ENCODE measurements around the gene FAM107B. TPM values are rescaled to one million over a fixed set of nuclear protein-coding genes. Genes with fewer than 3 reads are reported as not detected.

Gene FAM107B
- total RNA-seq, 1 donor from 2014 or later: 220 TPM

GRCh38 chr10:14605231-14605925 is 169.3 kb downstream of the FAM107B start:
- intact Hi-C loops (cut with micrococcal nuclease): loop anchor here (1.0 to 10.0 kb wide), 14 partner anchors 22 to 1261 kb away; partner anchors contain the start of genes CDNF, HSPA14, MEIG1 and MSANTD7

- intact Hi-C loops (cut with micrococcal nuclease): loop anchor here (1.0 to 10.0 kb wide), 16 partner anchors 21 to 1260 kb away; partner anchors contain the start of genes CDNF, HSPA14, MEIG1 and MSANTD7
Measured at GRCh38 chr10:14604181-14605142, 170.2 kb downstream of the FAM107B start.

GRCh38 chr10:14603534-14604102 is 171.1 kb downstream of the FAM107B start:
- intact Hi-C loops (cut with micrococcal nuclease): loop anchor here (1.0 to 10.0 kb wide), 7 partner anchors 104 to 1259 kb away; partner anchors contain the start of genes MEIG1, RPP38, SEPHS1 and SUV39H2

DNA sequence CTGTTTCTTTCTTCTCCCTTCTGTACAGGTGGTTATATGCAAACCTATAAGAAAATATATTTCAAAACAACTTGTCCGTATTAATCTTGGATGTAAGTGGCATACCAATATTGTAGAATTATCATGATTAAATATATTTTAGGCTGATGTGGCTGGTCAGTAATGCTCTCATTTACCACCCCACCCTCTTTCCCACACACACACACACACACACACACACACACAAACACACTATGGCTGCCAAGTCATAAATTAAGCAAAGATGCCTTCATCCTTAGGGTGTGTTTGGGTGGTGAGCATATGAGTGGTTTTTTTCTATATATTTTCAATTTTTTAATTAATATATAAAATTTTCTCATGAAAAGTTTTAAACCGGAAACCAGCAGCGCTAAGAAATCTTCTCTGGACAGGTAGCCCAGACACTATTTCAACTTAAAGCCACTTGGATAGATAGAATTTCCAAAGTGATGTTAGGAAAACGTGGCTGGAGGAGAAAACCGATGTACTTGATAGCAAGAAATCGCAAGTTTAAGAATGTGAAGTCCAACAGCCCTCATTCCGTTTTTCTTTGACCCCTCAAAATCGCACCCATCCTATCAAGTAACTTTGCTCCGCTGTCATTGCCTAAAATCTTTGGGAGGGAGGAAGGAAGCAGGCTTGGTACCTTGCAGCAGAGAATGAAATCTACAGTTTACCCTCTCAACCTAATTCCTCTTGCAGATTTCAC is 171.7 kb downstream of the FAM107B start:
- intact Hi-C loops (cut with micrococcal nuclease): loop anchor here (1.0 to 10.0 kb wide), 4 partner anchors 15 to 1258 kb away; partner anchors contain the start of gene SEPHS1

DNA sequence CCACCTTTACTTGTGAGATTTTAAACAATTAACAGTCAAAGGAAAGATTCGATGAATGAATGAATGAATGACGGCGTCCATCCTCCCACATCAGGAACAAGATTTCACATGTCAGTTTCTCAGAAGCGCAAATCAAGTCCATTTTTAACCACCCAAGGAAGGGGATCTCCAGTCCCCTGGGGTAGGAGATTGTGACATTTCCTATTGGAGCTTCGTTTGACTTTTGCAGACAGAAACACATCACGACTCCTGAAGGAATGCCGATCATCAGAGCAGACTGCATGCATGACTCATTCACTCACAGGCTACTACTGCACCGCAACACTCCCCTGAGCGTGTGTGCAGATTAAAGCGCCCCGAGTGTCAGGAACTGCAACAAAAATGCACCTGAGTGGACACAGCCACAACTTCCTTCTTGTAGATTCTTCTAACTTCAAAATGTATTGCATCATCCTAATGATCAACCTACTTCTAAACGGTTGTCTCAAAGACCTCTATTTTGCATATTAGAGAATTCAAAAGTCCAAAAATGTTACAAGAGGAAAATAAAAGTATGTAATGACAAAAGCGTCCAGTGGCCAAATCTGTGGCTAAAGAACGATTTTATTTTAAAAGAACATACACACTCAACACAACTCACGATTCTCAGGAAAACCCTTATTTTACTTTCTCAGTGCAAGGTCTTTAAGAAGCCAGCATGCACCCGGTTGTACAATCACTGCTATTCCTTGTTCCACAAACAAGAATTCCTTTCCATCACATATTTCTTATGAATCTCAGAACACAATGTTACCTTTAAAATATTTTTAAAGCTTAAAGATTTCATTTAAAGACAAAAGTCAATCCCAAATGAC is 172.6 kb downstream of the FAM107B start:
- intact Hi-C loops (cut with micrococcal nuclease): loop anchor here (1.0 to 10.0 kb wide), 3 partner anchors 14 to 1257 kb away; partner anchors contain the start of gene SEPHS1

GRCh38 chr10:14601326-14601725 is 173.4 kb downstream of the FAM107B start:
- intact Hi-C loops (cut with micrococcal nuclease): loop anchor here (5.0 to 10.0 kb wide), 2 partner anchors 214 to 1257 kb away; partner anchors contain the start of gene SEPHS1

DNA sequence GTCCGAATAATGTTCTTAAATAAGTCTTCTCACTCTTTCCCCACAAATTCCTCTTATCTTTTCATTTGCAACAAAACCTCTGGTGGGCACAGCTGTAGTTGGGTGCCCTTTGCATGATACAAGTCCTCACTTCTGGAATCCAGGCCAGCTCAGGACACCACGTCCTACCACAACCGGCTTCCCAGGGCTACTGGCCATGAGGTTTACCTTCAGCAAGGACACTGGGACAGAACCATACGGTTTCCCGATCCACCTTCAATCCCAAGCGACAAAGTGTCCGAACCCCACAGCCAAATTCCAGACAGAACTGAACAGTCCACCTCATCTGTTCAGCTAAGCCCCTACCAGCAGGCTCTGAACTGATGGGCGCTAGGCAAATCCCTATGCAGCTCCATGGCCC is 174.6 kb downstream of the FAM107B start:
- intact Hi-C loops (cut with micrococcal nuclease): loop anchor here (5.0 to 10.0 kb wide), 2 partner anchors 213 to 1255 kb away; partner anchors contain the start of gene SEPHS1

GRCh38 chr10:14598809-14599764 is 175.6 kb downstream of the FAM107B start:
- intact Hi-C loops (cut with micrococcal nuclease): no loop called here

DNA sequence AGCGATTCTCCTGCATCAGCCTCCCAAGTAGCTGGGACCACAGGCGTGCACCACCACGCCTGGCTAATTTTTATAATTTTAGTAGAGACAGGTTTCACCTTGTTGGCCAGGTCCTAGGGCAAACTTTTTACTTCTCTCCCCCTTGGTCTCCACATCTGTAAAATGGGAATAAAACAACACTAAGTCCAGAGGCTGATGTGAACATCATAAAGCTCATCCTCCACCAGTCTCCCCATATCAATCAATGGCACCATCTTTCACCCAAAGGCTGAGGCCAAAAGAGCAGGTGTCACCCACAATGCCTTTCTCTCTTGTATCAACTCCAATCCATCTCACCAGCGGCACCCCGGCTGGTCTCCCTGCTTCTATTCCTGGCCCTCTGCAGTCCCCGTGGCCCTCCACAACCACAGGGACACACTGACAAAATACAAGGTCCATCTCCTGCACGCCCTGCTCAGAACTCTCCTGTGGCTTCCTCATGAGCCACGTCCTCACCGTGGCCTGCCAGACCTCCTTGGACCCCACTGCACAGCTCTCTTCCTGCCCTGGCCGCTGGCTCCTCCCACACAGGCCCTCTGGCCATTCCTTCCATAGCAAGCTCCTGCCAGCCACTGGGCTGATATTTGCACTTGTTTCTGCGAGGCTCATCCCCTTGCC is 179.0 kb downstream of the FAM107B start:
- intact Hi-C loops (cut with micrococcal nuclease): no loop called here

- intact Hi-C loops (cut with micrococcal nuclease): no loop called here
Measured at GRCh38 chr10:14594878-14595525, 179.7 kb downstream of the FAM107B start.

- intact Hi-C loops (cut with micrococcal nuclease): no loop called here
Measured at GRCh38 chr10:14593806-14594205, 180.9 kb downstream of the FAM107B start.

GRCh38 chr10:14592566-14592965 is 182.1 kb downstream of the FAM107B start:
- intact Hi-C loops (cut with micrococcal nuclease): no loop called here

DNA sequence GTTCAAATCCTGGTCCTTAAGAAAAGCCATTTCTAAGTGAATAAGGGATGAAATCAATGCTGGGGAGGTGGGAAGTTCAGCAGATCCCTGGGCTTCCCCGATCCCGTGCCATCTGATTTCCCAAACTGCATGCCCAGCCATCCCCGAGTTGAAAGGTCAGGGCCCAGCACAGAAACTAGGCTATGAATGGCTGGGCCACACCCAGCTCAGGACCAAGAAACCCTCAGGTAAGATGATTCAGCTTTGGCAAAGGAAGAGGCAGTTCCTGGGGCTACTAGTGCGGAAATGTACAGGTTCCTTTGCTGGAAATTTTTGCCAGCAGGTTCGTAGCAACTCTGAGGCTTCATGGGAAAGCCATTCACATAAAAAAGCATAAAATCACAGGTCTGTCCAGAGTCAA is 182.7 kb downstream of the FAM107B start:
- intact Hi-C loops (cut with micrococcal nuclease): no loop called here

DNA sequence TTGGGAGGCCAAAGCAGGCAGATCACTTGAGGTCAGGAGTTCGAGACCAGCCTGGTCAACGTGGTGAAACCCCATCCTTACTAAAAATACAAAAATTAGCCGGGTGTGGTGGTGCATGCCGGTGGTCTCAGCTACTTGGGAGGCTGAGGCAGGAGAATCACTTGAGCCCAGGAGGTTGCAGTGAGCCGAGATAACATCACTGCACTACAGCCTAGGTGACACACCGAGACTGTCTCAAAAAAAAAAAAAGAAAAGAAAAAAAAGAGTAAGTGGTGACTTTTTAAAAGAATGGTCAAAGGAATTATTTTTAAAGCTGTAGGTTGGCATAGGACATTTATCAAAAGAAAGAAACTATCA is 185.8 kb downstream of the FAM107B start:
- intact Hi-C loops (cut with micrococcal nuclease): loop anchor here (1.0 to 5.0 kb wide), 8 partner anchors 13 to 363 kb away; partner anchors contain the start of genes DCLRE1C and SUV39H2

GRCh38 chr10:14588084-14588937 is 186.4 kb downstream of the FAM107B start:
- intact Hi-C loops (cut with micrococcal nuclease): loop anchor here (1.0 to 5.0 kb wide), 8 partner anchors 14 to 364 kb away; partner anchors contain the start of genes DCLRE1C and SUV39H2

- intact Hi-C loops (cut with micrococcal nuclease): loop anchor here (1.0 to 5.0 kb wide), 8 partner anchors 15 to 365 kb away; partner anchors contain the start of genes DCLRE1C and SUV39H2
Measured at GRCh38 chr10:14587540-14588083, 187.1 kb downstream of the FAM107B start.

All from T-helper 1 cell treated with Interleukin-12 subunit alpha and Interleukin-12 subunit beta and Interleukin-4 antibody, amounts not matched to agents 30 ng/mL and 1 ng/mL, for 36 hours (primary cell).